Neural progenitor cell (in vitro differentiated cells): ENCODE data around the gene BMPER.

Source experiments
- CTCF ChIP-seq: fragments of 200-600 bp; sonication (generic); IDR thresholded peaks from 2 replicates; pipeline ENCODE4 v1.5.1; 2017; ENCODE audit warnings: antibody characterized with exemption, mild to moderate bottlenecking
- EZH2 ChIP-seq: fragments of 200-600 bp; sonication (generic); IDR thresholded peaks from 2 replicates; pipeline ENCODE4 v1.6.1; 2017; ENCODE audit warnings: antibody characterized with exemption, mild to moderate bottlenecking, moderate library complexity
- EZH2phosphoT487 ChIP-seq: fragments of 200-600 bp; sonication (generic); IDR thresholded peaks from 2 replicates; pipeline ENCODE4 v1.6.1; 2017; ENCODE audit warnings: antibody characterized with exemption

GRCh38 chr7:33909755-33910154 lies 4.4 kb downstream of the BMPER start:
- TF ChIP-seq CTCF (no peak), EZH2 (no peak), EZH2phosphoT487 (no peak)
